OCI-LY7 (cell line): ENCODE measurements around the gene OPRL1. TPM values are rescaled to one million over a fixed set of nuclear protein-coding genes. Genes with fewer than 3 reads are reported as not detected.

Experiments
- BruUV-seq: library from RNA; stranded (reverse); fragments of 400-500 nt; replicated peaks from 2 replicates; lab custom pipeline; 2021; lab: Mats Ljungman, UMichigan
- CTCF ChIA-PET: fragments of 300-600 bp; sonication (Branson Sonifier 250); formaldehyde crosslinking; loops from one replicate; lab custom pipeline; 2022; ENCODE audit warnings: antibody characterized with exemption; ENCODE audit not compliant: unreplicated experiment; lab: Charles Lee
- POLR2A ChIA-PET: fragments of 300-600 bp; sonication (Branson Sonifier 250); formaldehyde crosslinking; loops from one replicate; lab custom pipeline; 2022; ENCODE audit warnings: antibody characterized with exemption; lab: Charles Lee
- DNase-seq: peaks from one replicate; pipeline ENCODE4 v3.0.0-alpha.2; 2015; ENCODE audit warnings: low spot score
- H2AFZ ChIP-seq: fragments of 200-600 bp; sonication (generic), shearing (Covaris generic); 2 replicates; pipeline ENCODE4 v1.6.1; 2014; ENCODE audit warnings: mild to moderate bottlenecking, antibody characterized with exemption, low read length, moderate library complexity
- H3K27ac ChIP-seq: fragments of 200-600 bp; sonication (generic); 2 replicates; pipeline ENCODE4 v1.5.1; 2014; ENCODE audit warnings: mixed run types, low read depth, mild to moderate bottlenecking, moderate library complexity, low read length, inconsistent platforms; ENCODE audit not compliant: poor library complexity, severe bottlenecking
- H3K36me3 ChIP-seq: fragments of 200-600 bp; sonication (generic); 2 replicates; pipeline ENCODE4 v1.6.1; 2014; ENCODE audit warnings: mild to moderate bottlenecking, antibody characterized with exemption, low read length, moderate library complexity, mixed read lengths; ENCODE audit not compliant: insufficient read depth
- H3K4me1 ChIP-seq: fragments of 200-600 bp; sonication (generic); 2 replicates; pipeline ENCODE4 v1.5.1; 2014; ENCODE audit warnings: mild to moderate bottlenecking, low read length; ENCODE audit not compliant: insufficient read depth, poor library complexity, severe bottlenecking
- H3K4me2 ChIP-seq: fragments of 200-600 bp; sonication (generic); 2 replicates; pipeline ENCODE4 v1.6.1; 2014; ENCODE audit warnings: mild to moderate bottlenecking, low read length
- H3K4me3 ChIP-seq: fragments of 200-600 bp; sonication (generic); 2 replicates; pipeline ENCODE4 v1.5.1; 2014; ENCODE audit warnings: mild to moderate bottlenecking, low read depth, low read length; ENCODE audit not compliant: poor library complexity, severe bottlenecking
- H3K79me2 ChIP-seq: fragments of 200-600 bp; sonication (generic); 2 replicates; pipeline ENCODE4 v1.6.1; 2016; ENCODE audit warnings: low read depth, mild to moderate bottlenecking, low read length, moderate library complexity, mixed read lengths; ENCODE audit not compliant: insufficient read depth
- H3K9me2 ChIP-seq: fragments of 200-600 bp; sonication (generic); 2 replicates; pipeline ENCODE4 v1.6.1; 2016; ENCODE audit warnings: mild to moderate bottlenecking, low read length, mixed read lengths; ENCODE audit not compliant: insufficient read depth
- H3K9me3 ChIP-seq: fragments of 200-600 bp; sonication (generic); 2 replicates; pipeline ENCODE4 v1.6.1; 2014; ENCODE audit warnings: mild to moderate bottlenecking, mixed run types, low read length, mixed read lengths
- H4K20me1 ChIP-seq: fragments of 200-600 bp; sonication (generic); 2 replicates; pipeline ENCODE4 v1.6.1; 2014; ENCODE audit warnings: mild to moderate bottlenecking, antibody characterized with exemption, low read length, moderate library complexity, mixed read lengths; ENCODE audit not compliant: insufficient read depth
- CTCF ChIP-seq: fragments of 200-600 bp; sonication (generic); conservative IDR thresholded peaks from 2 replicates; pipeline ENCODE4 v1.5.1; 2014; ENCODE audit warnings: mild to moderate bottlenecking, antibody characterized with exemption, low read length, moderate library complexity, mixed read lengths
- EZH2phosphoT487 ChIP-seq: fragments of 200-600 bp; sonication (generic); IDR thresholded peaks from 2 replicates; pipeline ENCODE4 v1.6.1; 2018; ENCODE audit warnings: low read depth, borderline replicate concordance, mild to moderate bottlenecking, mixed run types, antibody characterized with exemption, low read length, moderate library complexity, mixed read lengths
- intact Hi-C: fragments of 100-400 bp; cut with micrococcal nuclease; formaldehyde crosslinking; loops from one replicate; pipeline ENCODE4 v1.10.0; 2022; ENCODE audit not compliant: unreplicated experiment
- total RNA-seq, 2 experiments: library from RNA; depleted of rRNA in 1 of 2; stranded (reverse); fragments of >200 nt in 1 of 2; shearing (Covaris generic) in 1 of 2; gene quantifications; 2 replicates each; pipeline ENCODE4 v1.2.3, GENCODE V29; 2014 to 2022

Gene OPRL1
- total RNA-seq, 2 experiments from 2014 or later, result 6.4 to 7.6 TPM

GRCh38 chr20:64104667-64105451, 25.0 kb downstream of the OPRL1 start:
- Histone ChIP-seq H3K27ac (no peak overlapping the region), H3K4me2 (no peak overlapping the region), H4K20me1 (no peaks in the 10 kb centered on the region), H2AFZ (no peak overlapping the region), H3K36me3 (no peaks in the 10 kb centered on the region), H3K4me1 (peaks cover 43% of the 10 kb centered on the region), H3K79me2 (no peaks in the 10 kb centered on the region), H3K4me3 (no peak overlapping the region), H3K9me3 (no peaks in the 10 kb centered on the region), H3K9me2 (no peaks in the 10 kb centered on the region)
- POLR2A ChIA-PET, result no interaction called here
- intact Hi-C loops, result no loop called here
- BruUV-seq, result no TSS peak
- CTCF ChIA-PET, result no interaction called here
- DNase-seq, result no peak
- TF ChIP-seq CTCF, result no peak
- TF ChIP-seq EZH2phosphoT487, result no peak

GRCh38 chr20:64105846-64106434, 26.1 kb downstream of the OPRL1 start:
- TF ChIP-seq CTCF (no peak), EZH2phosphoT487 (no peak)
- Histone ChIP-seq H3K4me2 (no peak overlapping the region), H3K36me3 (no peaks in the 10 kb centered on the region), H3K27ac (no peak overlapping the region), H3K9me2 (no peaks in the 10 kb centered on the region), H2AFZ (no peak overlapping the region), H3K9me3 (no peaks in the 10 kb centered on the region), H3K4me3 (no peak overlapping the region), H3K79me2 (no peaks in the 10 kb centered on the region), H3K4me1 (peaks cover 32% of the 10 kb centered on the region), H4K20me1 (no peaks in the 10 kb centered on the region)
- ChIA-PET CTCF (no interaction called here), POLR2A (no interaction called here)
- intact Hi-C loops, result no loop called here
- no TSS peak for BruUV-seq
- DNase-seq, result no peak

DNA sequence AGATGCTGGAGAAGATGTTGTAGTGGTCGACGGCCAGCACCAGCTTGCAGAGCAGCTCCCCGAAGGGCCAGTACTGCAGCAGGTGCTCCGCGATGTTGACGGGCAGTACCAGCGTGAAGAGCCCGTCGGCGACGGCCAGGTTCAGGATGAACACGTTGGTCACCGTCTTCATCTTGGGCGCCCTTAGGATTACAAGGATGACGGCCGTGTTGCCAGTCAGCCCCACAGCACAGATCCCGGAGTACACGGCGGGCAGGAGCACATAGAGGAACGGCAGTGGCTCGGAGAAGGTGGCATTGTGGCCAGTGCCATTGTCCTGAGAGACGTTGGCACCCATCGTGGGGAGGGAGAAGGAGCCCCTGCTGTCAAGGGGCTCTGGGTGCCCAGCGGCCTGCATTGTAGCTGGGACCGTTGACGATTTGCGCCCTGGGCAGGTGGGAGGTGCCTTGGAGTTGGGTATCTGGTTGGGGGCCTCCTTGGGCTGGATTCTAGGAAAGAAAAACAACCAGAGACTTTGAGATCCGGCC, 26.6 kb downstream of the OPRL1 start:
- no peaks in the 10 kb centered on the region for H4K20me1 ChIP-seq
- H3K4me3 ChIP-seq, result no peak overlapping the region
- ChIA-PET POLR2A (no interaction called here), CTCF (no interaction called here)
- H3K4me1 ChIP-seq, result peaks cover 26% of the 10 kb centered on the region
- H3K27ac ChIP-seq, result no peak overlapping the region
- H3K9me2 ChIP-seq, result no peaks in the 10 kb centered on the region
- intact Hi-C loops, result no loop called here
- BruUV-seq, result no TSS peak
- no peaks in the 10 kb centered on the region for H3K36me3 ChIP-seq
- TF ChIP-seq EZH2phosphoT487, result no peak
- no peak for TF ChIP-seq CTCF
- H2AFZ ChIP-seq, result no peak overlapping the region
- H3K4me2 ChIP-seq, result no peak overlapping the region
- no peaks in the 10 kb centered on the region for H3K9me3 ChIP-seq
- no peaks in the 10 kb centered on the region for H3K79me2 ChIP-seq
- DNase-seq, result no peak
